Measurements from ENCODE around the gene SCRT2. TPM values are rescaled to one million over a fixed set of nuclear protein-coding genes. Genes with fewer than 3 reads are reported as not detected.

The SCRT2 gene
- total RNA-seq, 1 experiment from 2014 or later = not detected

GRCh38 chr20:722822-723644 is 47.4 kb upstream of the SCRT2 start:
- ChIA-PET POLR2A (no interaction called here), CTCF (no interaction called here)
- H3K4me3 Mint-ChIP-seq (ENCODE audit: unreplicated experiment) = no peak overlapping the region
- Histone ChIP-seq H3K27me3 (replicated peaks; ENCODE audit: control insufficient read depth, insufficient read depth, low read length) (no peaks in the 10 kb centered on the region; the same call in 1 of the 2 replicates), H3K4me3 (ENCODE audit: low read depth, low read length) (no peak overlapping the region), H3K9me3 (no peaks in the 10 kb centered on the region), H3K4me1 (no peaks in the 10 kb centered on the region), H3K36me3 (ENCODE audit: control insufficient read depth, insufficient read depth, low read length) (no peaks in the 10 kb centered on the region)
- H3K27me3 Mint-ChIP-seq (ENCODE audit: insufficient read depth, unreplicated experiment) = peaks cover 25% of the 10 kb centered on the region
- no peak for TF ChIP-seq CTCF (IDR thresholded peaks at IDR 0.05; ENCODE audit: insufficient read depth in 1 of 2, low read depth in 1 of 2, low read length in 1 of 2, severe bottlenecking in 1 of 2, unreplicated experiment in 1 of 2)
- H3K4me1 Mint-ChIP-seq (ENCODE audit: low read depth, unreplicated experiment) = no peaks in the 10 kb centered on the region
- no peaks in the 10 kb centered on the region for H3K36me3 Mint-ChIP-seq (ENCODE audit: insufficient read depth, unreplicated experiment)
- intact Hi-C loops (cut with micrococcal nuclease; ENCODE audit: unreplicated experiment) = no loop called here
- DNase-seq = no peak
- H3K9me3 Mint-ChIP-seq (ENCODE audit: unreplicated experiment) = no peaks in the 10 kb centered on the region
- BruUV-seq (replicated peaks) = no TSS peak
- no peak overlapping the region for H3K27ac Mint-ChIP-seq (ENCODE audit: unreplicated experiment)

- H3K9me3 Mint-ChIP-seq (ENCODE audit: unreplicated experiment) = no peaks in the 10 kb centered on the region
- CTCF ChIA-PET = no interaction called here
- H3K4me3 Mint-ChIP-seq (ENCODE audit: unreplicated experiment) = no peak overlapping the region
- TF ChIP-seq CTCF (IDR thresholded peaks at IDR 0.05; ENCODE audit: insufficient read depth in 1 of 2, low read depth in 1 of 2, low read length in 1 of 2, severe bottlenecking in 1 of 2, unreplicated experiment in 1 of 2) = no peak
- no peak overlapping the region for H3K4me3 ChIP-seq (ENCODE audit: low read depth, low read length)
- peaks cover 20% of the 10 kb centered on the region for H3K27me3 Mint-ChIP-seq (ENCODE audit: insufficient read depth, unreplicated experiment)
- H3K27me3 ChIP-seq (replicated peaks; ENCODE audit: control insufficient read depth, insufficient read depth, low read length) = no peaks in the 10 kb centered on the region; the same call in 1 of the 2 replicates
- no peak overlapping the region for H3K27ac Mint-ChIP-seq (ENCODE audit: unreplicated experiment)
- H3K4me1 ChIP-seq = no peaks in the 10 kb centered on the region
- intact Hi-C loops (cut with micrococcal nuclease; ENCODE audit: unreplicated experiment) = no loop called here
- H3K9me3 ChIP-seq = no peaks in the 10 kb centered on the region
- BruUV-seq (replicated peaks) = no TSS peak
- DNase-seq = no peak
- no peaks in the 10 kb centered on the region for H3K36me3 Mint-ChIP-seq (ENCODE audit: insufficient read depth, unreplicated experiment)
- no peaks in the 10 kb centered on the region for H3K4me1 Mint-ChIP-seq (ENCODE audit: low read depth, unreplicated experiment)
- POLR2A ChIA-PET = no interaction called here
- H3K36me3 ChIP-seq (ENCODE audit: control insufficient read depth, insufficient read depth, low read length) = no peaks in the 10 kb centered on the region
These were observed 46.3 kb upstream of the SCRT2 start for GRCh38 chr20:721876-722275.

GRCh38 chr20:719816-720215 is 44.2 kb upstream of the SCRT2 start:
- POLR2A ChIA-PET = no interaction called here
- no peak for TF ChIP-seq CTCF (IDR thresholded peaks at IDR 0.05; ENCODE audit: insufficient read depth in 1 of 2, low read depth in 1 of 2, low read length in 1 of 2, severe bottlenecking in 1 of 2, unreplicated experiment in 1 of 2)
- Mint-ChIP-seq H3K27me3 (ENCODE audit: insufficient read depth, unreplicated experiment) (peaks cover 14% of the 10 kb centered on the region), H3K4me3 (ENCODE audit: unreplicated experiment) (no peak overlapping the region), H3K9me3 (ENCODE audit: unreplicated experiment) (no peaks in the 10 kb centered on the region), H3K27ac (ENCODE audit: unreplicated experiment) (no peak overlapping the region), H3K4me1 (ENCODE audit: low read depth, unreplicated experiment) (no peaks in the 10 kb centered on the region), H3K36me3 (ENCODE audit: insufficient read depth, unreplicated experiment) (no peaks in the 10 kb centered on the region)
- Histone ChIP-seq H3K4me1 (no peaks in the 10 kb centered on the region), H3K36me3 (ENCODE audit: control insufficient read depth, insufficient read depth, low read length) (no peaks in the 10 kb centered on the region), H3K27me3 (replicated peaks; ENCODE audit: control insufficient read depth, insufficient read depth, low read length) (no peaks in the 10 kb centered on the region; the same call in 1 of the 2 replicates), H3K4me3 (ENCODE audit: low read depth, low read length) (no peak overlapping the region), H3K9me3 (no peaks in the 10 kb centered on the region)
- no TSS peak for BruUV-seq (replicated peaks)
- no peak for DNase-seq
- CTCF ChIA-PET = no interaction called here
- intact Hi-C loops (cut with micrococcal nuclease; ENCODE audit: unreplicated experiment) = no loop called here

All from Caco-2 (cell line).